Spleen (tissue), 11 donors: ENCODE measurements around the gene HIC1. TPM values are rescaled to one million over a fixed set of nuclear protein-coding genes. Genes with fewer than 3 reads are reported as not detected.
"Not testable (repeated sequence)": the region's sequence is repeated elsewhere in the genome, so short reads cannot be mapped to it uniquely, and the experiment has no call there.

Experiments used
- DNase-seq: peaks from one replicate; pipeline ENCODE4 v3.0.0-alpha.2; 2020
- H3K27ac ChIP-seq, 8 donors: fragments of 200-600 bp; sonication (generic) in 7 of 8; 1 replicate in 4 of 8; 2 replicates in 4 of 8; pipeline versions ENCODE4 v1.5.0 to v1.8.0; 2016 to 2021; ENCODE audit warnings: inconsistent platforms in 4 of 8, mild to moderate bottlenecking in 4 of 8, moderate library complexity in 1 of 8
- H3K27me3 ChIP-seq, 7 donors: fragments of 200-600 bp; sonication (generic) in 6 of 7; replicated peaks in 1 of 7; 1 replicate in 4 of 7; 2 replicates in 3 of 7; pipeline versions ENCODE4 v1.5.0 to v1.8.0; 2016 to 2021; ENCODE audit warnings: inconsistent platforms in 3 of 7, mild to moderate bottlenecking in 1 of 7
- H3K36me3 ChIP-seq, 6 donors: fragments of 200-600 bp; sonication (generic) in 5 of 6; 1 replicate in 4 of 6; 2 replicates in 2 of 6; pipeline versions ENCODE4 v1.5.0 to v1.8.0; 2016 to 2021; ENCODE audit warnings: inconsistent platforms in 2 of 6
- H3K4me1 ChIP-seq, 6 donors: fragments of 200-600 bp; sonication (generic) in 5 of 6; 1 replicate in 3 of 6; 2 replicates in 3 of 6; pipeline versions ENCODE4 v1.5.0 to v1.8.0; 2016 to 2021; ENCODE audit warnings: inconsistent platforms in 3 of 6
- H3K4me3 ChIP-seq, 8 donors: fragments of 200-600 bp; sonication (generic) in 7 of 8; 1 replicate in 4 of 8; 2 replicates in 4 of 8; pipeline versions ENCODE4 v1.5.0 to v1.8.0; 2016 to 2021; ENCODE audit warnings: inconsistent platforms in 4 of 8, mild to moderate bottlenecking in 4 of 8, moderate library complexity in 2 of 8
- H3K9me3 ChIP-seq, 8 donors: fragments of 200-600 bp; sonication (generic) in 7 of 8; 1 replicate in 4 of 8; 2 replicates in 4 of 8; pipeline versions ENCODE4 v1.5.0 to v1.8.0; 2016 to 2021; ENCODE audit warnings: inconsistent platforms in 4 of 8
- CTCF ChIP-seq, 11 experiments: fragments of 200-600 bp in 7 of 11; fragments of 450-650 bp in 4 of 11; sonication (generic) in 4 of 11; IDR thresholded peaks in 8 of 11; conservative IDR thresholded peaks in 3 of 11; 1 replicate in 7 of 11; 2 replicates in 4 of 11; pipeline versions ENCODE4 v1.4.0 to v1.8.0; 2016 to 2021; ENCODE audit warnings: antibody characterized with exemption in 11 of 11, inconsistent platforms in 4 of 11, mild to moderate bottlenecking in 1 of 11
- POLR2A ChIP-seq, 3 donors: fragments of 450-650 bp; IDR thresholded peaks; one replicate each; pipeline ENCODE4 v1.5.1; 2017; ENCODE audit warnings: antibody characterized with exemption in 3 of 3, mild to moderate bottlenecking in 1 of 3
- POLR2AphosphoS5 ChIP-seq, 3 donors: sonication (generic); formaldehyde crosslinking; IDR thresholded peaks; one replicate each; pipeline ENCODE4 v1.5.1; 2017; ENCODE audit warnings: antibody characterized with exemption in 3 of 3
- WGBS, 5 donors: extraction: QIAGEN DNeasy Blood & Tissue Kit in 3 of 5; methylation state at CpG; one replicate each; pipeline versions ENCODE4 v1.1.5 to v1.1.7; 2013 to 2018; 5-methylcytosine and 5-hydroxymethylcytosine counted together
- intact Hi-C: fragments of 100-400 bp; cut with DNase I; formaldehyde crosslinking; loops from one replicate; pipeline ENCODE4 v1.15.0; 2023; ENCODE audit warnings: low total_unique reads
- polyA plus RNA-seq, 3 donors: library from polyadenylated mRNA; stranded (reverse); fragments of 200-250 nt; gene quantifications; one replicate each; pipeline ENCODE4 v1.2.1, GENCODE V29; 2013
- total RNA-seq, 7 donors: library from RNA; depleted of rRNA in 3 of 7; stranded (reverse); fragments of >200 nt in 3 of 7; fragmentation: NEBNext Ultra II Directional in 4 of 7; extraction: Animal tissue kit (Norgen Biotek cat#: 25700) in 4 of 7; gene quantifications; one replicate each; pipeline versions ENCODE4 v1.1.0 to v1.2.1, GENCODE V29; 2016 to 2021
- donor health status: healthy with polysubstance abuse.
- donor health status: DM: no; HTN: no; CAD: no; lungs with moderate emphysema.
- donor health status: DM: no; HTN: no; CAD: no.
- donor health status: Bipolar disorder and iron deficiency.
- donor health status: healthy.
- donor health status: DM: no; HTN: no; CAD: no.
- donor health status: DM: yes; HTN: yes; CAD: no.

The HIC1 gene
- total and polyA plus RNA-seq, 10 donors = 1.3 to 59.6 (median 17.9) TPM

- intact Hi-C loops = no loop called here
- Histone ChIP-seq H3K27ac (peak overlapping the region in 7 of 8 donors; percentile 5 to 57 (median 43)), H3K9me3 (no peaks in the 10 kb centered on the region), H3K36me3 (no peaks in the 10 kb centered on the region), H3K4me1 (peaks cover 0 to 15% (median 8%) of the 10 kb centered on the region in 6 donors), H3K27me3 (peaks cover 0 to 29% (median 0%) of the 10 kb centered on the region in 7 donors), H3K4me3 (no peak overlapping the region)
- TF ChIP-seq POLR2AphosphoS5 (IDR thresholded peaks at IDR 0.05) = peak in 1 of 3 donors; percentile 17
- no peak for TF ChIP-seq POLR2A (IDR thresholded peaks at IDR 0.05)
- 41 to 63% (median 46%) methylated on average over 22 to 24 of the region's 24 CpGs for WGBS, 5 donors
- DNase-seq = no peak
These were observed 43.2 kb upstream of the HIC1 start for GRCh38 chr17:2011411-2012371.

- Histone ChIP-seq H3K4me1 (peaks cover 0 to 15% (median 8%) of the 10 kb centered on the region in 6 donors), H3K27ac (peak overlapping the region in 5 of 8 donors; percentile 38 to 57 (median 43)), H3K9me3 (no peaks in the 10 kb centered on the region), H3K36me3 (no peaks in the 10 kb centered on the region), H3K27me3 (peaks cover 0 to 35% (median 0%) of the 10 kb centered on the region in 7 donors), H3K4me3 (no peak overlapping the region)
- DNase-seq = no peak
- no peak for TF ChIP-seq POLR2AphosphoS5 (IDR thresholded peaks at IDR 0.05)
- TF ChIP-seq CTCF (IDR thresholded peaks at IDR 0.05 in 8 of 11, conservative IDR thresholded peaks at IDR 0.05 in 3 of 11) = no peak
- no peak for TF ChIP-seq POLR2A (IDR thresholded peaks at IDR 0.05)
- intact Hi-C loops = no loop called here
- WGBS, 5 donors = 82 to 91% (median 86%) methylated on average over 4 of the region's 4 CpGs
These were observed 42.4 kb upstream of the HIC1 start for GRCh38 chr17:2012499-2012898.

GRCh38 chr17:2013220-2013993 lies 41.5 kb upstream of the HIC1 start:
- intact Hi-C loops, H3K27ac ChIP-seq, DNase-seq, H3K9me3 ChIP-seq, H3K36me3 ChIP-seq, H3K4me3 ChIP-seq: not testable (repeated sequence)
- Histone ChIP-seq H3K4me1 (peaks cover 0 to 15% (median 8%) of the 10 kb centered on the region in 6 donors), H3K27me3 (peaks cover 0 to 43% (median 0%) of the 10 kb centered on the region in 7 donors)
- 91 to 99% (median 97%) methylated on average over 6 of the region's 6 CpGs for WGBS, 5 donors

GRCh38 chr17:2013994-2014317 lies 40.9 kb upstream of the HIC1 start:
- WGBS, 5 donors = 83 to 100% (median 95%) methylated on average over 1 of the region's 1 CpG
- H3K36me3 ChIP-seq = no peaks in the 10 kb centered on the region
- TF ChIP-seq CTCF (IDR thresholded peaks at IDR 0.05 in 8 of 11, conservative IDR thresholded peaks at IDR 0.05 in 3 of 11) (no peak), POLR2A (IDR thresholded peaks at IDR 0.05) (no peak), POLR2AphosphoS5 (IDR thresholded peaks at IDR 0.05) (no peak)
- H3K9me3 ChIP-seq = no peaks in the 10 kb centered on the region
- no peak overlapping the region for H3K4me3 ChIP-seq
- H3K4me1 ChIP-seq = peaks cover 0 to 15% (median 8%) of the 10 kb centered on the region in 6 donors
- intact Hi-C loops = no loop called here
- H3K27ac ChIP-seq = no peak overlapping the region
- DNase-seq = no peak
- peaks cover 0 to 48% (median 0%) of the 10 kb centered on the region in 7 donors for H3K27me3 ChIP-seq
